Prostate gland (tissue), 2 donors: ENCODE measurements around the gene KRTAP12-1. TPM values are rescaled to one million over a fixed set of nuclear protein-coding genes. Genes with fewer than 3 reads are reported as not detected.
"Not testable (repeated sequence)": the region's sequence is repeated elsewhere in the genome, so short reads cannot be mapped to it uniquely, and the experiment has no call there.

Source experiments
- DNase-seq: peaks from one replicate; pipeline ENCODE4 v3.0.0-alpha.2; 2019; ENCODE audit warnings: low spot score
- H3K27ac ChIP-seq, 2 donors: fragments of 200-600 bp; sonication (generic); 2 replicates each; pipeline ENCODE4 v1.5.1; 2017 to 2019
- H3K27me3 ChIP-seq: fragments of 200-600 bp; sonication (generic); replicated peaks from 2 replicates; pipeline ENCODE4 v1.5.1; 2019; ENCODE audit not compliant: insufficient read depth
- H3K36me3 ChIP-seq, 2 donors: fragments of 200-600 bp; sonication (generic); 1 replicate in 1 of 2; 2 replicates in 1 of 2; pipeline versions ENCODE4 v1.5.1 to v1.8.1; 2017 to 2019
- H3K4me1 ChIP-seq: fragments of 200-600 bp; sonication (generic); replicated peaks from 2 replicates; pipeline ENCODE4 v1.5.1; 2019
- H3K4me3 ChIP-seq, 2 donors: fragments of 200-600 bp; sonication (generic); 2 replicates each; pipeline ENCODE4 v1.5.1; 2017 to 2019
- H3K9me3 ChIP-seq: fragments of 200-600 bp; sonication (generic); 2 replicates; pipeline ENCODE4 v1.5.1; 2017
- CTCF ChIP-seq, 4 experiments: fragments of 200-600 bp in 2 of 4; fragments of 450-650 bp in 2 of 4; sonication (generic) in 2 of 4; IDR thresholded peaks; 1 replicate in 3 of 4; 2 replicates in 1 of 4; pipeline ENCODE4 v1.5.1; 2016 to 2019; ENCODE audit warnings: antibody characterized with exemption in 4 of 4, mild to moderate bottlenecking in 2 of 4, moderate library complexity in 2 of 4
- POLR2A ChIP-seq: fragments of 450-650 bp; IDR thresholded peaks from one replicate; pipeline ENCODE4 v1.6.1; 2016; ENCODE audit warnings: antibody characterized with exemption, mild to moderate bottlenecking
- POLR2AphosphoS5 ChIP-seq: sonication (generic); formaldehyde crosslinking; IDR thresholded peaks from one replicate; pipeline ENCODE4 v1.6.1; 2017; ENCODE audit warnings: antibody characterized with exemption
- WGBS: methylation state at CpG from one replicate; pipeline ENCODE4 v1.1.5; 2018; 5-methylcytosine and 5-hydroxymethylcytosine counted together
- intact Hi-C: fragments of 100-400 bp; cut with DNase I; formaldehyde crosslinking; loops from one replicate; pipeline ENCODE4 v1.14.2; 2022
- total RNA-seq, 2 donors: library from RNA; depleted of rRNA; stranded (reverse); fragments of >200 nt; gene quantifications; one replicate each; pipeline ENCODE4 v1.1.0, GENCODE V29; 2016

Gene KRTAP12-1
- total RNA-seq, 2 donors from 2014 or later, result not detected

GRCh38 chr21:44699502-44700001 is 17.6 kb upstream of the KRTAP12-1 start:
- H3K4me3 ChIP-seq, result no peak overlapping the region
- no peaks in the 10 kb centered on the region for H3K4me1 ChIP-seq
- no peak overlapping the region for H3K27ac ChIP-seq
- no peak for TF ChIP-seq POLR2A
- TF ChIP-seq POLR2AphosphoS5, result no peak
- 63% methylated on average over 17 of the region's 17 CpGs for WGBS
- DNase-seq, result no peak
- intact Hi-C loops, result no loop called here
- peaks cover 14% of the 10 kb centered on the region for H3K27me3 ChIP-seq
- no peaks in the 10 kb centered on the region for H3K9me3 ChIP-seq
- no peaks in the 10 kb centered on the region for H3K36me3 ChIP-seq

DNA sequence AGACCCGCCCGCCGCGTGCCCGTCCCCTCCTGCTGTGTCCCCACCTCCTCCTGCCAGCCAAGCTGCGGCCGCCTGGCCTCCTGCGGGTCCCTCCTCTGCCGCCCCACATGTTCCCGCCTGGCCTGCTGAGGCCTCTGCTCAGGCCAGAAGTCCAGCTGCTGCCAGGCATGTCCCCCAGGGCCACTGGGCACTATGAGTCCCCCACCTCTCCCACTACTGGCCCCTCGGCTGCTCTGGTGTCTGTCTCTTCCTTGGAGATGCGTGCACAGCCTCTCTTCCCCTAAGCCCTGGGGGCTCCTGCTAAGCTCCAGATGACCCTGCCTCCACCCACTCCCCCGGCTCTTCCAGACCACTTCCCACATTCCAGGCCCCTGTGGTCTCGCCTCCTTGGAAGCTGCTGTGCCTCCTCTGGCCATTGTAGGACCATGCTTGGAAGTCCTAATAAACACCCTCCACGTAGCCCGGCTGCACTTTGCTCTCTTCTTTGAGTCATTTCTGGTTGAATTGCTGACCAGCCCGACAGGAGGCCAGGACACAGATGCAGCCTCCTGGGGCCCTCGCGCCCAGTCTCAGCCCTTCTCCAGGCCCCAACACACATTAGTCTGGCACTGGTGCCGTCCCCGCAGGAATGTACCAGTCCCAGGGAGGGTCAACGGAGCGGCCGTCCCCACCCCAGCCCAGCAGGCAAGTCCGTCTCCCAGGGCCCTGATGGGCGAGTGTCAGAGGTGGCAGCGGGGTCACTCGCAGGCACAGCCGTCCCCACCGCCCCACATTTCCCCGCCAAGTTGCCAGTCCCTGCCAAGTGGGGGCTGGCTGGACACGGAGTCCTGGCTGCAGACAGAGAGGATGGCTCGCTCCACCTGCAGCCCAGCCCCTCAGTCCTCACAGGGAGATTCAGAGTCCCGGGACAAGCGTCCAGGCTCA is 16.1 kb upstream of the KRTAP12-1 start:
- Histone ChIP-seq H3K4me3 (no peak overlapping the region), H3K36me3 (no peaks in the 10 kb centered on the region), H3K4me1 (no peaks in the 10 kb centered on the region), H3K27me3 (peaks cover 14% of the 10 kb centered on the region), H3K9me3 (no peaks in the 10 kb centered on the region), H3K27ac (no peak overlapping the region)
- intact Hi-C loops, result no loop called here
- WGBS, result 43% methylated on average over 32 of the region's 35 CpGs
- DNase-seq, result no peak
- TF ChIP-seq CTCF (IDR thresholded peaks at IDR 0.05) (no peak), POLR2A (no peak), POLR2AphosphoS5 (no peak)

GRCh38 chr21:44697172-44697810 is 15.3 kb upstream of the KRTAP12-1 start, which contains the start of gene KRTAP10-12:
Gene KRTAP10-12 (plus strand): TSS chr21:44697172. CDS start chr21:44697202, 30 bp downstream.
- H3K27ac ChIP-seq, H3K36me3 ChIP-seq, H3K4me1 ChIP-seq, H3K9me3 ChIP-seq, DNase-seq, intact Hi-C loops, H3K4me3 ChIP-seq: not testable (repeated sequence)
- H3K27me3 ChIP-seq, result peaks cover 14% of the 10 kb centered on the region
- 45% methylated on average over 17 of the region's 21 CpGs for WGBS

DNA sequence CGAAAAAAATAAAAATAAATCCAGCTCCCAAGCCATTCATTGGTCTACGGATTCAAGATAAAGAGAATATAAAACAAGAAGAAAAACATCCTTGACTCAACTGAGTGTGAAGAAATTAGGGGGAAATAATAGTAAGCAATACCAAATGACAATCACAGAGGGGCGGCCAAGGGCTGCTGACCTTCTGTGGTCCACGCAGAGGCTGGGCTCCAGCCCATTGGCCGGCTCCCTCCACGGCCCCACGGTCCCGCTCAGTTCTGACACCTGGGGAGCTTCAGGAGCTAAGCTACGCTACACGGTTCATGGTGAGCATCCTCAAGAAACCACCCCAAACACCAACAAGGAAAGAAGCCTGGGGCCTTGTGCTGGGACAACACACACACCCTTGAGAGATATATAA is 14.6 kb upstream of the KRTAP12-1 start:
- Histone ChIP-seq H3K9me3 (no peaks in the 10 kb centered on the region), H3K27me3 (peaks cover 14% of the 10 kb centered on the region), H3K4me1 (no peaks in the 10 kb centered on the region), H3K36me3 (no peaks in the 10 kb centered on the region), H3K27ac (no peak overlapping the region), H3K4me3 (no peak overlapping the region)
- intact Hi-C loops, result no loop called here
- TF ChIP-seq CTCF (IDR thresholded peaks at IDR 0.05) (no peak), POLR2A (no peak), POLR2AphosphoS5 (no peak)
- DNase-seq, result no peak
- WGBS, result 71% methylated on average over 10 of the region's 10 CpGs

GRCh38 chr21:44695641-44696040 is 13.7 kb upstream of the KRTAP12-1 start:
- peaks cover 11% of the 10 kb centered on the region for H3K27me3 ChIP-seq
- 79% methylated on average over 8 of the region's 8 CpGs for WGBS
- H3K27ac ChIP-seq, result no peak overlapping the region
- no peaks in the 10 kb centered on the region for H3K4me1 ChIP-seq
- no peak overlapping the region for H3K4me3 ChIP-seq
- intact Hi-C loops, result no loop called here
- H3K9me3 ChIP-seq, result no peaks in the 10 kb centered on the region
- H3K36me3 ChIP-seq, result no peaks in the 10 kb centered on the region
- no peak for TF ChIP-seq POLR2A
- no peak for DNase-seq

DNA sequence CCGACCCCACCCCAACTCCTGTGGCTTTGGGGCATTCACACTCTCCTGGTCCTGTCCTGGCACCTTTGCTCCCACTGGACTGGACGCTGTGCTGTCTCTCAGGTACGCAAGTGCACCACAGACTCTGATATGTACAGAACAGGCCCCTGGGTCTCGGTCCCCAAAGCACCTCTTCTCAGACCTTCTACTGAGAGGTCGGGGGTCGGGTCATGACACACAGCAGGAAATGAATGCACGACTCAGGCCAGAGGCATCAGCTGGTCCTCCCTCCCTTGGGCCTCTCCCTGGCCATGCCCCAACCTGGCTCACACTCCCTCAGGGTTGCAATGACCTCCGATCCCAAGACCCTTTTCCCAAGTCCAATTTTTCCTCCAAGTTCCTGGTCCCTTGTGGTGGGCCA is 13.2 kb upstream of the KRTAP12-1 start:
- TF ChIP-seq CTCF (IDR thresholded peaks at IDR 0.05) (no peak), POLR2A (no peak), POLR2AphosphoS5 (no peak)
- H3K4me1 ChIP-seq, result no peaks in the 10 kb centered on the region
- peaks cover 11% of the 10 kb centered on the region for H3K27me3 ChIP-seq
- 73% methylated on average over 8 of the region's 8 CpGs for WGBS
- no peak overlapping the region for H3K27ac ChIP-seq
- intact Hi-C loops, result no loop called here
- peak; percentile 2 for DNase-seq
- H3K9me3 ChIP-seq, result no peaks in the 10 kb centered on the region
- no peaks in the 10 kb centered on the region for H3K36me3 ChIP-seq
- H3K4me3 ChIP-seq, result no peak overlapping the region
